Nephron progenitor cell (in vitro differentiated cells): ENCODE results near the gene EVX1.

ENCODE experiments used
- DNase-seq: peaks from one replicate; pipeline ENCODE4 v3.0.0; 2021
- H3K27ac Mint-ChIP-seq: 2 replicates; pipeline ENCODE4 v1.8.0; 2021; ENCODE audit warnings: mild to moderate bottlenecking, moderate library complexity, mixed read lengths
- H3K27me3 Mint-ChIP-seq: 2 replicates; pipeline ENCODE4 v1.8.0; 2021; ENCODE audit warnings: mild to moderate bottlenecking, low read depth, mixed read lengths; ENCODE audit not compliant: poor library complexity
- H3K36me3 Mint-ChIP-seq: 2 replicates; pipeline ENCODE4 v1.8.0; 2021; ENCODE audit warnings: low read depth, mixed read lengths
- H3K4me1 Mint-ChIP-seq: 2 replicates; pipeline ENCODE4 v1.8.0; 2021; ENCODE audit warnings: mixed read lengths
- H3K4me3 Mint-ChIP-seq: 2 replicates; pipeline ENCODE4 v1.8.0; 2021; ENCODE audit warnings: mild to moderate bottlenecking, moderate library complexity, mixed read lengths
- H3K9me3 Mint-ChIP-seq: 2 replicates; pipeline ENCODE4 v1.8.0; 2021; ENCODE audit warnings: mild to moderate bottlenecking, moderate library complexity, mixed read lengths
- TF ChIP-seq, protein P1 (sequence below): fragments of 200-600 bp; sonication (generic); IDR thresholded peaks from 2 replicates; pipeline ENCODE4 v1.5.0; 2021; ENCODE audit warnings: antibody characterized with exemption

EVX1 gene

GRCh38 chr7:27203964-27204594 is 38.5 kb upstream of the EVX1 start:
- no peaks in the 10 kb centered on the region for H3K9me3 Mint-ChIP-seq
- peaks cover 97% of the 10 kb centered on the region for H3K27me3 Mint-ChIP-seq
- H3K4me1 Mint-ChIP-seq: peaks cover 26% of the 10 kb centered on the region
- TF ChIP-seq, protein P1, sequence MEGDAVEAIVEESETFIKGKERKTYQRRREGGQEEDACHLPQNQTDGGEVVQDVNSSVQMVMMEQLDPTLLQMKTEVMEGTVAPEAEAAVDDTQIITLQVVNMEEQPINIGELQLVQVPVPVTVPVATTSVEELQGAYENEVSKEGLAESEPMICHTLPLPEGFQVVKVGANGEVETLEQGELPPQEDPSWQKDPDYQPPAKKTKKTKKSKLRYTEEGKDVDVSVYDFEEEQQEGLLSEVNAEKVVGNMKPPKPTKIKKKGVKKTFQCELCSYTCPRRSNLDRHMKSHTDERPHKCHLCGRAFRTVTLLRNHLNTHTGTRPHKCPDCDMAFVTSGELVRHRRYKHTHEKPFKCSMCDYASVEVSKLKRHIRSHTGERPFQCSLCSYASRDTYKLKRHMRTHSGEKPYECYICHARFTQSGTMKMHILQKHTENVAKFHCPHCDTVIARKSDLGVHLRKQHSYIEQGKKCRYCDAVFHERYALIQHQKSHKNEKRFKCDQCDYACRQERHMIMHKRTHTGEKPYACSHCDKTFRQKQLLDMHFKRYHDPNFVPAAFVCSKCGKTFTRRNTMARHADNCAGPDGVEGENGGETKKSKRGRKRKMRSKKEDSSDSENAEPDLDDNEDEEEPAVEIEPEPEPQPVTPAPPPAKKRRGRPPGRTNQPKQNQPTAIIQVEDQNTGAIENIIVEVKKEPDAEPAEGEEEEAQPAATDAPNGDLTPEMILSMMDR: no peak
- no peak for DNase-seq
- H3K27ac Mint-ChIP-seq: no peak overlapping the region
- H3K4me3 Mint-ChIP-seq: no peak overlapping the region
- no peaks in the 10 kb centered on the region for H3K36me3 Mint-ChIP-seq

DNA sequence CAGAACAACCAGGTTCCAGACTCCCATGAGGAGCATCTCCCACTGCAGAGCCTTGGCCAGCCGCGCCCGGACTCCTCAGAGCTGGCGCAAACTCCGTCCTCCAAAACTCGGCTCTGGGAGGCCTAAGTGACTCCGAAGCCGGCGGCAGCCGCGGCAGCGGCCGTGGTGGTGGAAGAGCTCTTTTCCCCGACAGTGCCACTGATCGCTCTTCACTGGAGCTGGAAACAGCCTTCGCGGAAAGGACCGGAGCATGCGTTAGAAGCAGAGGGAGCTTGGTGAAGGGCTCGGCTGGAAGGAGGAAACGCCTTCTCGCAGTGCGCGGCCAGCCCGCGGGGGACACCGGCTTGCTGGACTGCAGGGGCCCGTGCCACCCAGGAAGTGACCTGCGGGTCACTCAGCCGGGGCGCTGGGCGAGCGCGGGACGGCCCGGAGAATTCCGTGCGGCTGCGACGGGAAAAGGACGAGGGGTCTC is 37.7 kb upstream of the EVX1 start:
- TF ChIP-seq, protein P1: no peak
- peaks cover 26% of the 10 kb centered on the region for H3K4me1 Mint-ChIP-seq
- peak; percentile 60 for DNase-seq
- H3K9me3 Mint-ChIP-seq: no peaks in the 10 kb centered on the region
- H3K36me3 Mint-ChIP-seq: no peaks in the 10 kb centered on the region
- peaks cover 100% of the 10 kb centered on the region for H3K27me3 Mint-ChIP-seq
- peak overlapping the region; percentile 72 for H3K4me3 Mint-ChIP-seq
- no peak overlapping the region for H3K27ac Mint-ChIP-seq

GRCh38 chr7:27205325-27206280 is 37.0 kb upstream of the EVX1 start:
- no peak for DNase-seq
- H3K4me1 Mint-ChIP-seq: peaks cover 29% of the 10 kb centered on the region
- no peaks in the 10 kb centered on the region for H3K36me3 Mint-ChIP-seq
- no peak overlapping the region for H3K27ac Mint-ChIP-seq
- H3K9me3 Mint-ChIP-seq: no peaks in the 10 kb centered on the region
- H3K4me3 Mint-ChIP-seq: peak overlapping the region; percentile 57
- H3K27me3 Mint-ChIP-seq: peaks cover 100% of the 10 kb centered on the region
- TF ChIP-seq, protein P1: no peak

- H3K4me3 Mint-ChIP-seq: no peak overlapping the region
- no peak overlapping the region for H3K27ac Mint-ChIP-seq
- peaks cover 100% of the 10 kb centered on the region for H3K27me3 Mint-ChIP-seq
- no peak for DNase-seq
- H3K4me1 Mint-ChIP-seq: peaks cover 25% of the 10 kb centered on the region
- TF ChIP-seq, protein P1: no peak
- no peaks in the 10 kb centered on the region for H3K36me3 Mint-ChIP-seq
- H3K9me3 Mint-ChIP-seq: no peaks in the 10 kb centered on the region
These were observed 35.1 kb upstream of the EVX1 start for GRCh38 chr7:27207348-27207985.

- H3K27ac Mint-ChIP-seq: no peak overlapping the region
- H3K27me3 Mint-ChIP-seq: peaks cover 100% of the 10 kb centered on the region
- DNase-seq: no peak
- TF ChIP-seq, protein P1: no peak
- H3K36me3 Mint-ChIP-seq: no peaks in the 10 kb centered on the region
- no peaks in the 10 kb centered on the region for H3K9me3 Mint-ChIP-seq
- peaks cover 25% of the 10 kb centered on the region for H3K4me1 Mint-ChIP-seq
- no peak overlapping the region for H3K4me3 Mint-ChIP-seq
These were observed 33.6 kb upstream of the EVX1 start for GRCh38 chr7:27208998-27209397.
